HEK293 (cell line): ENCODE measurements around the gene PRR19.

Experiments
- GLIS2 ChIP-seq: fragments of 450-650 bp; formaldehyde crosslinking; IDR thresholded peaks from 2 replicates; pipeline ENCODE4 v1.5.1; 2016; ENCODE audit warnings: missing biosample characterization, missing genetic modification characterization
- IKZF3 ChIP-seq: fragments of 450-650 bp; IDR thresholded peaks from 2 replicates; pipeline ENCODE4 v1.5.0; 2018; ENCODE audit warnings: missing biosample characterization, mild to moderate bottlenecking, missing genetic modification characterization, moderate library complexity
- KLF17 ChIP-seq: fragments of 450-650 bp; formaldehyde crosslinking; IDR thresholded peaks from 2 replicates; pipeline ENCODE4 v1.5.1; 2016; ENCODE audit warnings: missing biosample characterization, missing genetic modification characterization
- PRDM6 ChIP-seq: fragments of 450-650 bp; formaldehyde crosslinking; IDR thresholded peaks from 2 replicates; pipeline ENCODE4 v1.5.1; 2017; ENCODE audit warnings: missing biosample characterization, missing genetic modification characterization
- SP2 ChIP-seq: fragments of 450-650 bp; formaldehyde crosslinking; IDR thresholded peaks from 2 replicates; pipeline ENCODE4 v1.5.1; 2016; ENCODE audit warnings: missing biosample characterization, missing genetic modification characterization
- TCF7L2 ChIP-seq: IDR thresholded peaks from 2 replicates; pipeline ENCODE4 v1.6.1; 2011; ENCODE audit warnings: low read depth, mild to moderate bottlenecking, inconsistent platforms, low read length, moderate library complexity, borderline replicate concordance
- ZBTB1 ChIP-seq: fragments of 450-650 bp; formaldehyde crosslinking; IDR thresholded peaks from 2 replicates; pipeline ENCODE4 v1.5.1; 2016; ENCODE audit warnings: missing biosample characterization, missing genetic modification characterization
- ZBTB11 ChIP-seq: fragments of 450-650 bp; formaldehyde crosslinking; conservative IDR thresholded peaks from 2 replicates; pipeline ENCODE4 v1.5.1; 2016; ENCODE audit warnings: low read depth, missing biosample characterization, missing genetic modification characterization
- ZFHX2 ChIP-seq: fragments of 450-650 bp; formaldehyde crosslinking; conservative IDR thresholded peaks from 2 replicates; pipeline ENCODE4 v1.5.1; 2016; ENCODE audit warnings: missing biosample characterization, missing genetic modification characterization
- ZNF24 ChIP-seq: fragments of 450-650 bp; formaldehyde crosslinking; IDR thresholded peaks from 2 replicates; pipeline ENCODE4 v1.5.1; 2016; ENCODE audit warnings: missing biosample characterization, missing genetic modification characterization
- ZNF274 ChIP-seq, 2 experiments: fragments of 200-500 bp in 1 of 2; fragments of 450-650 bp in 1 of 2; sonication (Bioruptor generic) in 1 of 2; formaldehyde crosslinking in 1 of 2; IDR thresholded peaks; 2 replicates each; pipeline versions ENCODE4 v1.5.1 to v1.6.1; 2014 to 2016; ENCODE audit warnings: borderline replicate concordance in 1 of 2, inconsistent platforms in 1 of 2, low read length in 1 of 2, missing biosample characterization in 1 of 2, missing genetic modification characterization in 1 of 2
- ZNF404 ChIP-seq: fragments of 450-650 bp; formaldehyde crosslinking; IDR thresholded peaks from 2 replicates; pipeline ENCODE4 v1.5.1; 2017; ENCODE audit warnings: missing biosample characterization, missing genetic modification characterization
- ZNF530 ChIP-seq: fragments of 450-650 bp; formaldehyde crosslinking; IDR thresholded peaks from 2 replicates; pipeline ENCODE4 v1.5.1; 2016; ENCODE audit warnings: low read depth, missing biosample characterization, missing genetic modification characterization
- ZNF549 ChIP-seq: fragments of 450-650 bp; IDR thresholded peaks from 2 replicates; pipeline ENCODE4 v1.5.1; 2018; ENCODE audit warnings: missing biosample characterization, missing genetic modification characterization, mild to moderate bottlenecking, inconsistent platforms, moderate library complexity
- ZNF558 ChIP-seq: fragments of 450-650 bp; formaldehyde crosslinking; IDR thresholded peaks from 2 replicates; pipeline ENCODE4 v1.5.1; 2016; ENCODE audit warnings: missing biosample characterization, missing genetic modification characterization
- ZNF561 ChIP-seq: fragments of 450-650 bp; IDR thresholded peaks from 2 replicates; pipeline ENCODE4 v1.5.1; 2018; ENCODE audit warnings: missing biosample characterization, missing genetic modification characterization, borderline replicate concordance
- ZNF660 ChIP-seq: fragments of 450-650 bp; IDR thresholded peaks from 2 replicates; pipeline ENCODE4 v1.5.1; 2018; ENCODE audit warnings: missing biosample characterization, mild to moderate bottlenecking, missing genetic modification characterization
- ZNF664 ChIP-seq: fragments of 450-650 bp; formaldehyde crosslinking; IDR thresholded peaks from 2 replicates; pipeline ENCODE4 v1.5.1; 2016; ENCODE audit warnings: missing biosample characterization, missing genetic modification characterization
- ZNF843 ChIP-seq: fragments of 450-650 bp; formaldehyde crosslinking; IDR thresholded peaks from 2 replicates; pipeline ENCODE4 v1.5.1; 2016; ENCODE audit warnings: missing biosample characterization, missing genetic modification characterization
- ZSCAN16 ChIP-seq: fragments of 450-650 bp; formaldehyde crosslinking; IDR thresholded peaks from 2 replicates; pipeline ENCODE4 v1.5.1; 2016; ENCODE audit warnings: missing biosample characterization, missing genetic modification characterization
- TF ChIP-seq, protein P1 (sequence below): sonication (generic); formaldehyde crosslinking; IDR thresholded peaks from 2 replicates; pipeline ENCODE4 v1.8.1; 2022; ENCODE audit warnings: mild to moderate bottlenecking, moderate library complexity, missing genetic modification reagents
- TF ChIP-seq, protein P2 (sequence below): fragments of 450-650 bp; formaldehyde crosslinking; IDR thresholded peaks from 2 replicates; pipeline ENCODE4 v1.5.1; 2016; ENCODE audit warnings: missing biosample characterization, missing genetic modification characterization
- TF ChIP-seq, protein P3 (sequence below): fragments of 450-650 bp; formaldehyde crosslinking; IDR thresholded peaks from 2 replicates; pipeline ENCODE4 v1.5.1; 2016; ENCODE audit warnings: missing biosample characterization, missing genetic modification characterization
- TF ChIP-seq, protein P4 (sequence below): fragments of 450-650 bp; formaldehyde crosslinking; IDR thresholded peaks from 2 replicates; pipeline ENCODE4 v1.5.1; 2016; ENCODE audit warnings: missing biosample characterization, missing genetic modification characterization

The PRR19 gene

DNA sequence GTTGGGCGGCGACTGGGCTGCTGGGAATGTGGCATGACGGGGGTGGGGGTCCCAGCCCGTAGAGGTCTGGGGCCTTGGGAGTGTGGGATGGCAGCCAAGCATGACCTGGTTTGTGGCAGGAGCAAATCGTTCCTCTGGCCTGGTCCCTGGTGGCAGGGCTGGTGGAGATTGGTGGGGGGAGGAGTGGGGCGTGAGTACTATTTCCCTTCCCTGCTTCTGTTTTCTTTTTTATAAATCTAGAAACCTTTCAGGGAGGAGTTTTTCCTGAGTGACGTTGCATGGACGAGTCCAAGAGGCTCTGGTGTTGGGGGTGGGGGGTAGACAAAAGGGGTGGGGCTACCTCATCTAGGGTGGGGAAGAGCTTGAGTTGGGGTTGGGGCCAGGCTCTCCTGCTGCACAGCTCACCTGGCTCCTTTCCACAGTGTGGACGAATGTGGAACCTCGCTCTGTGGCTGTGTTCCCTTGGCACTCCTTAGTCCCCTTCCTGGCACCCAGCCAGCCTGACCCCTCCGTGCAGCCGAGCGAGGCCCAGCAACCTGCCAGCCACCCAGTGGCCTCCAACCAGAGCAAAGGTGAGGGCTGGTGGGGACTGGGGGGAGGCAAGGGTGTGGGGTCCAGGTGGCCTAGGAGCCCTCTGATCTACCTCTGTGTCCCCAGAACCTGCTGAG lies 15.4 kb upstream of the PRR19 start (continued):
- TF ChIP-seq, protein P1, sequence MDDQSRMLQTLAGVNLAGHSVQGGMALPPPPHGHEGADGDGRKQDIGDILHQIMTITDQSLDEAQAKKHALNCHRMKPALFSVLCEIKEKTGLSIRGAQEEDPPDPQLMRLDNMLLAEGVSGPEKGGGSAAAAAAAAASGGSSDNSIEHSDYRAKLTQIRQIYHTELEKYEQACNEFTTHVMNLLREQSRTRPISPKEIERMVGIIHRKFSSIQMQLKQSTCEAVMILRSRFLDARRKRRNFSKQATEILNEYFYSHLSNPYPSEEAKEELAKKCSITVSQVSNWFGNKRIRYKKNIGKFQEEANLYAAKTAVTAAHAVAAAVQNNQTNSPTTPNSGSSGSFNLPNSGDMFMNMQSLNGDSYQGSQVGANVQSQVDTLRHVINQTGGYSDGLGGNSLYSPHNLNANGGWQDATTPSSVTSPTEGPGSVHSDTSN (CRISPR knock-in tag) = no peak
- no peak for TF ChIP-seq ZBTB1 (tag by site-specific recombination)
- TF ChIP-seq ZSCAN16 (tag by site-specific recombination) = no peak
- TF ChIP-seq ZNF558 = no peak
- no peak for TF ChIP-seq ZNF530 (tag by site-specific recombination)
- no peak for TF ChIP-seq ZBTB11 (tag by site-specific recombination)
- TF ChIP-seq ZNF24 (tag by site-specific recombination) = no peak
- TF ChIP-seq GLIS2 (tag by site-specific recombination) = peak; percentile 32; the same call in 1 of the 2 replicates
- TF ChIP-seq ZNF274 (IDR thresholded peaks at IDR 0.05; ENCODE audit: low read length) = no peak
- no peak for TF ChIP-seq ZNF274 (tag by site-specific recombination; IDR thresholded peaks at IDR 0.05; ENCODE audit: borderline replicate concordance)
- TF ChIP-seq ZFHX2 (tag by site-specific recombination) = 0 out of 2 replicates have a peak, but pooled peaks have one; percentile 30
- TF ChIP-seq TCF7L2 = no peak
- TF ChIP-seq, protein P2, sequence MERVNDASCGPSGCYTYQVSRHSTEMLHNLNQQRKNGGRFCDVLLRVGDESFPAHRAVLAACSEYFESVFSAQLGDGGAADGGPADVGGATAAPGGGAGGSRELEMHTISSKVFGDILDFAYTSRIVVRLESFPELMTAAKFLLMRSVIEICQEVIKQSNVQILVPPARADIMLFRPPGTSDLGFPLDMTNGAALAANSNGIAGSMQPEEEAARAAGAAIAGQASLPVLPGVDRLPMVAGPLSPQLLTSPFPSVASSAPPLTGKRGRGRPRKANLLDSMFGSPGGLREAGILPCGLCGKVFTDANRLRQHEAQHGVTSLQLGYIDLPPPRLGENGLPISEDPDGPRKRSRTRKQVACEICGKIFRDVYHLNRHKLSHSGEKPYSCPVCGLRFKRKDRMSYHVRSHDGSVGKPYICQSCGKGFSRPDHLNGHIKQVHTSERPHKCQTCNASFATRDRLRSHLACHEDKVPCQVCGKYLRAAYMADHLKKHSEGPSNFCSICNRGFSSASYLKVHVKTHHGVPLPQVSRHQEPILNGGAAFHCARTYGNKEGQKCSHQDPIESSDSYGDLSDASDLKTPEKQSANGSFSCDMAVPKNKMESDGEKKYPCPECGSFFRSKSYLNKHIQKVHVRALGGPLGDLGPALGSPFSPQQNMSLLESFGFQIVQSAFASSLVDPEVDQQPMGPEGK (tag by site-specific recombination) = peak; percentile 84; the same call in 1 of the 2 replicates
- TF ChIP-seq, protein P3, sequence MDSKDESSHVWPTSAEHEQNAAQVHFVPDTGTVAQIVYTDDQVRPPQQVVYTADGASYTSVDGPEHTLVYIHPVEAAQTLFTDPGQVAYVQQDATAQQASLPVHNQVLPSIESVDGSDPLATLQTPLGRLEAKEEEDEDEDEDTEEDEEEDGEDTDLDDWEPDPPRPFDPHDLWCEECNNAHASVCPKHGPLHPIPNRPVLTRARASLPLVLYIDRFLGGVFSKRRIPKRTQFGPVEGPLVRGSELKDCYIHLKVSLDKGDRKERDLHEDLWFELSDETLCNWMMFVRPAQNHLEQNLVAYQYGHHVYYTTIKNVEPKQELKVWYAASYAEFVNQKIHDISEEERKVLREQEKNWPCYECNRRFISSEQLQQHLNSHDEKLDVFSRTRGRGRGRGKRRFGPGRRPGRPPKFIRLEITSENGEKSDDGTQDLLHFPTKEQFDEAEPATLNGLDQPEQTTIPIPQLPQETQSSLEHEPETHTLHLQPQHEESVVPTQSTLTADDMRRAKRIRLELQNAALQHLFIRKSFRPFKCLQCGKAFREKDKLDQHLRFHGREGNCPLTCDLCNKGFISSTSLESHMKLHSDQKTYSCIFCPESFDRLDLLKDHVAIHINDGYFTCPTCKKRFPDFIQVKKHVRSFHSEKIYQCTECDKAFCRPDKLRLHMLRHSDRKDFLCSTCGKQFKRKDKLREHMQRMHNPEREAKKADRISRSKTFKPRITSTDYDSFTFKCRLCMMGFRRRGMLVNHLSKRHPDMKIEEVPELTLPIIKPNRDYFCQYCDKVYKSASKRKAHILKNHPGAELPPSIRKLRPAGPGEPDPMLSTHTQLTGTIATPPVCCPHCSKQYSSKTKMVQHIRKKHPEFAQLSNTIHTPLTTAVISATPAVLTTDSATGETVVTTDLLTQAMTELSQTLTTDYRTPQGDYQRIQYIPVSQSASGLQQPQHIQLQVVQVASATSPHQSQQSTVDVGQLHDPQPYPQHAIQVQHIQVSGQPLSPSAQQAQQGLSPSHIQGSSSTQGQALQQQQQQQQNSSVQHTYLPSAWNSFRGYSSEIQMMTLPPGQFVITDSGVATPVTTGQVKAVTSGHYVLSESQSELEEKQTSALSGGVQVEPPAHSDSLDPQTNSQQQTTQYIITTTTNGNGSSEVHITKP (tag by site-specific recombination) = peak; percentile 68
- TF ChIP-seq ZNF664 (tag by site-specific recombination) = no peak
- TF ChIP-seq IKZF3 (tag by site-specific recombination) = no peak
- TF ChIP-seq ZNF843 (tag by site-specific recombination) = no peak
- TF ChIP-seq ZNF404 = no peak
- no peak for TF ChIP-seq PRDM6 (tag by site-specific recombination)
- 0 out of 2 replicates have a peak, but pooled peaks have one; percentile 25 for TF ChIP-seq KLF17 (tag by site-specific recombination)
- no peak for TF ChIP-seq SP2 (tag by site-specific recombination)
- TF ChIP-seq, protein P4, sequence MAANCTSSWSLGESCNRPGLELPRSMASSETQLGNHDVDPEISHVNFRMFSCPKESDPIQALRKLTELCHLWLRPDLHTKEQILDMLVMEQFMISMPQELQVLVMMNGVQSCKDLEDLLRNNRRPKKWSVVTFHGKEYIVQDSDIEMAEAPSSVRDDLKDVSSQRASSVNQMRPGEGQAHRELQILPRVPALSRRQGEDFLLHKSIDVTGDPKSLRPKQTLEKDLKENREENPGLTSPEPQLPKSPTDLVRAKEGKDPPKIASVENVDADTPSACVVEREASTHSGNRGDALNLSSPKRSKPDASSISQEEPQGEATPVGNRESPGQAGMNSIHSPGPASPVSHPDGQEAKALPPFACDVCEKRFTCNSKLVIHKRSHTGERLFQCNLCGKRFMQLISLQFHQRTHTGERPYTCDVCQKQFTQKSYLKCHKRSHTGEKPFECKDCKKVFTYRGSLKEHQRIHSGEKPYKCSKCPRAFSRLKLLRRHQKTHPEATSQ (tag by site-specific recombination) = no peak
- no peak for TF ChIP-seq ZNF561 (tag by site-specific recombination)
- TF ChIP-seq ZNF660 (tag by site-specific recombination) = no peak
- no peak for TF ChIP-seq ZNF549 (tag by site-specific recombination)
